SKM-1 (cell line): Measurements from ENCODE around the gene AFF3.

Experiments used
- DNase-seq: peaks from one replicate; lab custom pipeline; 2025; ENCODE audit not compliant: unreplicated experiment; lab: John Stamatoyannopoulos, UW

The AFF3 gene

GRCh38 chr2:99652862-99653261, 489.5 kb downstream of the AFF3 start:
- DNase-seq, result no peak

GRCh38 chr2:99651930-99652670, 490.3 kb downstream of the AFF3 start:
- DNase-seq, result no peak

GRCh38 chr2:99648906-99649789, 493.2 kb downstream of the AFF3 start:
- DNase-seq, result no peak

GRCh38 chr2:99648178-99648844, 494.1 kb downstream of the AFF3 start:
- no peak for DNase-seq

GRCh38 chr2:99645960-99646359, 496.4 kb downstream of the AFF3 start:
- no peak for DNase-seq

- DNase-seq, result no peak
These were observed 498.0 kb downstream of the AFF3 start for GRCh38 chr2:99644419-99644787.

- no peak for DNase-seq
These were observed 498.5 kb downstream of the AFF3 start for GRCh38 chr2:99643787-99644418.

- no peak for DNase-seq
These were observed 500.4 kb downstream of the AFF3 start for GRCh38 chr2:99641999-99642398.

GRCh38 chr2:99640635-99641151, 501.7 kb downstream of the AFF3 start:
- no peak for DNase-seq

GRCh38 chr2:99638791-99639190, 503.6 kb downstream of the AFF3 start:
- no peak for DNase-seq

GRCh38 chr2:99637159-99637697, 505.2 kb downstream of the AFF3 start:
- DNase-seq, result no peak

GRCh38 chr2:99636144-99637034, 506.0 kb downstream of the AFF3 start:
- DNase-seq, result no peak

GRCh38 chr2:99635710-99636109, 506.7 kb downstream of the AFF3 start:
- DNase-seq, result no peak

- DNase-seq, result no peak
These were observed 508.2 kb downstream of the AFF3 start for GRCh38 chr2:99634234-99634633.

GRCh38 chr2:99631700-99632099, 510.7 kb downstream of the AFF3 start:
- DNase-seq, result no peak

GRCh38 chr2:99629320-99629719, 513.1 kb downstream of the AFF3 start:
- DNase-seq, result no peak

GRCh38 chr2:99626158-99626557, 516.2 kb downstream of the AFF3 start:
- no peak for DNase-seq

GRCh38 chr2:99624677-99625076, 517.7 kb downstream of the AFF3 start:
- no peak for DNase-seq

- DNase-seq, result no peak
These were observed 518.8 kb downstream of the AFF3 start for GRCh38 chr2:99623613-99624012.

- DNase-seq, result no peak
These were observed 519.4 kb downstream of the AFF3 start for GRCh38 chr2:99623035-99623434.
